ENCODE results near the gene CENPVL1. TPM values are rescaled to one million over a fixed set of nuclear protein-coding genes. Genes with fewer than 3 reads are reported as not detected.

Gene CENPVL1
- total and polyA plus RNA-seq, 2 donors (not counting 3 experiments of a cell fraction or from before 2014, with no cell fraction given): not detected

DNA sequence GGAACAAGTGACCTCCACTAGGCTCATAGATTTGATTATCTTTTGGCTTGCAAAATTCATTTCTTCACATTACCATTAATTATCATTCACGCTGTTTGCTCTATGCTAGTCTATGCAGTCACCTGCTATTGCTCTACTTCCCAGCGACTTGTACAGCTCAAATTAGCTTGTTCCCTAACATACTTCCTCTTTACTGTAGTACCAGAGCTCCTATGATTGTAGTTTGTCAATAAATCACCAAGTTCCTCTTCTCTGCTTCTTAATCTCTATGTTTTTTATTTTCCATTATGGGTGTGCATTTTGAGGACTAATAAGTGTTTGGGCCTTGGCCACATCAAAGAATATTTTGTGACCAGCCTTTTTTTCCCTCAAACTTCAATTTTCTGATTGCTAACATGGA, 26.8 kb downstream of the CENPVL1 start:
- no peaks in the 10 kb centered on the region for H3K9me3 ChIP-seq (replicated peaks; ENCODE audit: control insufficient read depth, insufficient read depth, low read length)
- no peaks in the 10 kb centered on the region for H3K36me3 ChIP-seq (ENCODE audit: control insufficient read depth in 2 of 2, extremely low read depth in 1 of 2, insufficient read depth in 2 of 2, low read length in 2 of 2)
- intact Hi-C loops (cut with micrococcal nuclease): no loop called here
- H4K20me1 ChIP-seq (replicated peaks; ENCODE audit: control insufficient read depth, extremely low read depth, insufficient read depth, low read length): no peaks in the 10 kb centered on the region
- H3K4me2 ChIP-seq (ENCODE audit: insufficient read depth, low read length): no peak overlapping the region
- H3K4me1 ChIP-seq (ENCODE audit: control insufficient read depth, extremely low read depth, insufficient read depth, low read length): no peaks in the 10 kb centered on the region
- H3K4me3 ChIP-seq (replicated peaks in 1 of 3; ENCODE audit: insufficient read depth in 1 of 3, low read depth in 1 of 3, low read length in 3 of 3): no peak overlapping the region
- dilution Hi-C loops (cut with MboI; ENCODE audit: extremely low pct_ligation_motif_present, low sequenced_read_pairs): no loop called here
- H3K79me2 ChIP-seq (ENCODE audit: control insufficient read depth, insufficient read depth, low read length): no peaks in the 10 kb centered on the region
- no peak overlapping the region for H3K9ac ChIP-seq (replicated peaks; ENCODE audit: extremely low read depth, insufficient read depth, low read length)
- no peak for DNase-seq (ENCODE audit: low read depth, low spot score)
- no peaks in the 10 kb centered on the region for H3K9me1 ChIP-seq (replicated peaks; ENCODE audit: control insufficient read depth, extremely low read depth, insufficient read depth, low read length)
- H3K27me3 ChIP-seq (ENCODE audit: control insufficient read depth in 2 of 2, insufficient read depth in 2 of 2, low read length in 2 of 2): peaks cover 1 to 3% of the 10 kb centered on the region in 2 experiments
- FAIRE-seq: no peak
- POLR2A ChIA-PET: no interaction called here
- CTCF ChIA-PET: no interaction called here
- TF ChIP-seq JUN (IDR thresholded peaks at IDR 0.05; ENCODE audit: borderline replicate concordance, insufficient read depth, insufficient read length, low read depth) (no peak), MYC (IDR thresholded peaks at IDR 0.05; ENCODE audit: low read depth, low read length) (no peak), GATA2 (IDR thresholded peaks at IDR 0.05; ENCODE audit: insufficient read depth, insufficient read length, low read depth, low read length) (no peak), EZH2 (IDR thresholded peaks at IDR 0.05; ENCODE audit: borderline replicate concordance, low read depth, low read length, severe bottlenecking) (no peak), FOS (IDR thresholded peaks at IDR 0.05; ENCODE audit: borderline replicate concordance, insufficient read depth, low read length) (no peak), MAX (IDR thresholded peaks at IDR 0.05; ENCODE audit: insufficient read depth, insufficient read length) (no peak)
- no TSS peak for BruUV-seq (replicated peaks)
- no peak overlapping the region for H2AFZ ChIP-seq (ENCODE audit: low read depth, low read length)
- H3K27ac ChIP-seq (ENCODE audit: insufficient read depth, low read depth, low read length): no peak overlapping the region

GRCh38 chrX:51742586-51742985, 32.3 kb downstream of the CENPVL1 start:
- BruUV-seq (replicated peaks): no TSS peak
- Histone ChIP-seq H3K9ac (replicated peaks; ENCODE audit: extremely low read depth, insufficient read depth, low read length) (no peak overlapping the region), H3K9me1 (replicated peaks; ENCODE audit: control insufficient read depth, extremely low read depth, insufficient read depth, low read length) (no peaks in the 10 kb centered on the region), H3K36me3 (ENCODE audit: control insufficient read depth in 2 of 2, extremely low read depth in 1 of 2, insufficient read depth in 2 of 2, low read length in 2 of 2) (no peaks in the 10 kb centered on the region), H2AFZ (ENCODE audit: low read depth, low read length) (peak overlapping the region; percentile 69), H3K79me2 (ENCODE audit: control insufficient read depth, insufficient read depth, low read length) (no peaks in the 10 kb centered on the region), H3K27me3 (ENCODE audit: control insufficient read depth in 2 of 2, insufficient read depth in 2 of 2, low read length in 2 of 2) (peaks cover 1 to 3% of the 10 kb centered on the region in 2 experiments), H3K4me2 (ENCODE audit: insufficient read depth, low read length) (peak overlapping the region; percentile 31), H3K4me3 (replicated peaks in 1 of 3; ENCODE audit: insufficient read depth in 1 of 3, low read depth in 1 of 3, low read length in 3 of 3) (peak overlapping the region in 1 of 3 experiments; percentile 67), H3K4me1 (ENCODE audit: control insufficient read depth, extremely low read depth, insufficient read depth, low read length) (peaks cover 2% of the 10 kb centered on the region), H3K27ac (ENCODE audit: insufficient read depth, low read depth, low read length) (no peak overlapping the region), H3K9me3 (replicated peaks; ENCODE audit: control insufficient read depth, insufficient read depth, low read length) (no peaks in the 10 kb centered on the region), H4K20me1 (replicated peaks; ENCODE audit: control insufficient read depth, extremely low read depth, insufficient read depth, low read length) (no peaks in the 10 kb centered on the region)
- DNase-seq (ENCODE audit: low read depth, low spot score) (no peak), FAIRE-seq (no peak)
- intact Hi-C loops (cut with micrococcal nuclease) (no loop called here), dilution Hi-C loops (cut with MboI; ENCODE audit: extremely low pct_ligation_motif_present, low sequenced_read_pairs) (no loop called here)
- ChIA-PET CTCF (no interaction called here), POLR2A (no interaction called here)
- TF ChIP-seq FOS (IDR thresholded peaks at IDR 0.05; ENCODE audit: borderline replicate concordance, insufficient read depth, low read length): no peak

All from endothelial cell of umbilical vein (primary cell).